Measurements from ENCODE around the gene RAD51. TPM values are rescaled to one million over a fixed set of nuclear protein-coding genes. Genes with fewer than 3 reads are reported as not detected.

RAD51 gene
- total RNA-seq, 4 donors from 2014 or later, result 1.1 to 31.6 (median 1.8) TPM

DNA sequence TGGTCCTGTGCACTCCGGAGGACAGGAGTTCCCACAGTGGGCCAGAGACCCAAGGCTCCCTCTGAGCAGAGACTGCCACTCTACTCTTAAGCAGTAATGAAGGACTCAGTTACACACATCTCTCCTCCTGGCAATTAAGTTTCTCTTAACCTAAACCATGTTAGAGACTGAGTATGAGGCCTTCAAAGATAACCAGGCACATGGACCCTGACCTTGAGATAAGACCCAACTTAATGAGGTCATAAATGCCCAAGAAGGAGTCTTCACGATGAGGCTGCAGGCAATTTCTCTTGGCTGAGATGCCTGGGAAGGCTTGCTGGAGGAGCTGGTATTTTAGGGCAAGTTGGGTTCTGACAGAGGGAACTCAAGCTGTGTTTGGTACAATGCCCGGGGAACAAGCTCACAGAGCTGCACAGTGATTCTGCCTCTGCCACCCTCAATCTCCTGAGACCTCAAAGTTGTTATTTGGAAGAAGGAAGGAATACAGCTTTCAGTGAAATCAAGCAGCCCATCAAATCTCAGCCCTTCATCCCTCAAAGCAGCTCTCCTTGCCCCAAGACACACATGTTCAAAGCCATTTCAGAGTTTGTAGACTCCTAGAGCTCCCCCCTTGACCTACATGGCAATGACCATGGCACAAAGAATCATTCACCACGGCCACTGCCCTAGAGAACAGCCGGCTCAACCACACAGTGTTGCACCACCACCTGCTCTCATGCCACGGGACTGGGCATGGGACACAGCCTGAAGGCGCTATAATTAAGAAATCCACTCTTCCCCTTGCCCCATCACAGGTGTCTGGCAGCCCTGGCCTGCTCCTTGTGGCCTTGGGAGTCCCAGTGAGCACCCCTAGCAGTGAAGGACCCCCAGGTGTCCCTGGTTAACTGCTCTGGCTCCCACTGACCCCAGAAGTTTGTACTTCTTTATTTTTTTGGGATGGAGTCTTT, 53.0 kb downstream of the RAD51 start:
- no peak for DNase-seq
- intact Hi-C loops (cut with DNase I; ENCODE audit: low total_unique reads), result no loop called here
- no peak for TF ChIP-seq POLR2AphosphoS5 (IDR thresholded peaks at IDR 0.05)
- H3K36me3 ChIP-seq, result peaks cover 0 to 39% (median 16%) of the 10 kb centered on the region in 4 donors
- no peak overlapping the region for H3K4me3 ChIP-seq
- no peak overlapping the region for H3K27ac ChIP-seq
- H3K27me3 ChIP-seq, result no peaks in the 10 kb centered on the region
- peaks cover 0 to 5% (median 2%) of the 10 kb centered on the region in 4 donors for H3K4me1 ChIP-seq
- 65% methylated on average over 7 of the region's 7 CpGs; no CpG with 5 or more reads in 1 of the 2 donors for WGBS, 2 donors (ENCODE audit: low coverage in 1 of 2)
- H3K9me3 ChIP-seq, result no peaks in the 10 kb centered on the region
- in situ Hi-C loops (cut with MboI; ENCODE audit: low pct_ligation_motif_present in 1 of 4, low pct_unique_long_range_greater_than_20kb in 1 of 4, low sequenced_read_pairs in 3 of 4), result no loop called here

DNA sequence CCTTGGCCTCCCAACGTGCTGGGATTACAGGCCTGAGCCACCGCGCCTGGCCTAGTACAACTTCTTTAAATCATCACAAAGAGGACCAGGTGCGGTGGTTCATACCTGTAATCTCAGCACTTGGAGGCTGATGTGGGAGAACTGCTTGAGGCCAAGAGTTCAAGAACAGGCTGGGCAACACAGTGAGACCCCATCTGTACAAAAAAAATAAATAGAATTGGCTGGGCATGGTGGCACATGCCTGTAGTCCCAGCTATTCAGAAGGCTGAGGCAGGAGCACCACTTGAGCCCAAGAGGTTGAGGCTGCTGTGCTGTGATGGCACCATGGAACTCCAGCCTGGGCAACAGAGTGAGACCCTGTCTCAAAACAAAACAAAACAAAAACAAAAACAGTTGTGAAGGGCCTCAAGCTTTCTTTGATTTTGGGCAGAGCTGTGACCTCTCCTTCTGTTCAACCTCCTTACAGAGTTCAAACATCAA, 54.2 kb downstream of the RAD51 start:
- H3K4me3 ChIP-seq, result no peak overlapping the region
- no peaks in the 10 kb centered on the region for H3K27me3 ChIP-seq
- WGBS, 2 donors (ENCODE audit: low coverage in 1 of 2), result 97% methylated on average over 4 of the region's 4 CpGs; no CpG with 5 or more reads in 1 of the 2 donors
- no peak overlapping the region for H3K27ac ChIP-seq
- intact Hi-C loops (cut with DNase I; ENCODE audit: low total_unique reads) (no loop called here), in situ Hi-C loops (cut with MboI; ENCODE audit: low pct_ligation_motif_present in 1 of 4, low pct_unique_long_range_greater_than_20kb in 1 of 4, low sequenced_read_pairs in 3 of 4) (no loop called here)
- no peak for TF ChIP-seq POLR2A (IDR thresholded peaks at IDR 0.05)
- no peak for TF ChIP-seq EP300 (IDR thresholded peaks at IDR 0.05; ENCODE audit: low read depth)
- TF ChIP-seq POLR2AphosphoS5 (IDR thresholded peaks at IDR 0.05), result no peak
- TF ChIP-seq, protein P1, sequence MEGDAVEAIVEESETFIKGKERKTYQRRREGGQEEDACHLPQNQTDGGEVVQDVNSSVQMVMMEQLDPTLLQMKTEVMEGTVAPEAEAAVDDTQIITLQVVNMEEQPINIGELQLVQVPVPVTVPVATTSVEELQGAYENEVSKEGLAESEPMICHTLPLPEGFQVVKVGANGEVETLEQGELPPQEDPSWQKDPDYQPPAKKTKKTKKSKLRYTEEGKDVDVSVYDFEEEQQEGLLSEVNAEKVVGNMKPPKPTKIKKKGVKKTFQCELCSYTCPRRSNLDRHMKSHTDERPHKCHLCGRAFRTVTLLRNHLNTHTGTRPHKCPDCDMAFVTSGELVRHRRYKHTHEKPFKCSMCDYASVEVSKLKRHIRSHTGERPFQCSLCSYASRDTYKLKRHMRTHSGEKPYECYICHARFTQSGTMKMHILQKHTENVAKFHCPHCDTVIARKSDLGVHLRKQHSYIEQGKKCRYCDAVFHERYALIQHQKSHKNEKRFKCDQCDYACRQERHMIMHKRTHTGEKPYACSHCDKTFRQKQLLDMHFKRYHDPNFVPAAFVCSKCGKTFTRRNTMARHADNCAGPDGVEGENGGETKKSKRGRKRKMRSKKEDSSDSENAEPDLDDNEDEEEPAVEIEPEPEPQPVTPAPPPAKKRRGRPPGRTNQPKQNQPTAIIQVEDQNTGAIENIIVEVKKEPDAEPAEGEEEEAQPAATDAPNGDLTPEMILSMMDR (IDR thresholded peaks at IDR 0.05), result no peak
- peaks cover 0 to 33% (median 13%) of the 10 kb centered on the region in 4 donors for H3K36me3 ChIP-seq
- DNase-seq, result no peak
- H3K4me1 ChIP-seq, result peaks cover 0 to 17% (median 9%) of the 10 kb centered on the region in 4 donors
- H3K9me3 ChIP-seq, result no peaks in the 10 kb centered on the region

DNA sequence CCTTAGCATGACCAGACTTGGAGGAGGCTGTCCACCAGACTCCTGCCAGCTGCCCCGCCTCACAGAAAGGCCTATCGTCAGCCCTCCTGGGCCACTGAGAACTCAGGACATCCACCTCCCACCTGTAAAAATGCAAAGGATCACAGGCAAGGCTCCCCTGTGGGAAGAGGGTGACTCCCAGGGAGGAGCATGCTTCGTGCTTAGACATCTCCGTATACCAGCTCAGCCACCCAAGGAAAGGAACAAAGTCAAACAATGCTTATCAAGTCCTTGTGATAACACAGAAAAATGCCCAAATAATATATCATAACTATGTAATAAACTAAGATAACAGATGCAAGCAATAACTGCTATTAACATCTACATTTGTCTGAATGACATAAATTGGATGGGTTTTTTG, 55.9 kb downstream of the RAD51 start:
- Histone ChIP-seq H3K27me3 (no peaks in the 10 kb centered on the region), H3K36me3 (peaks cover 0 to 26% (median 10%) of the 10 kb centered on the region in 4 donors), H3K27ac (no peak overlapping the region), H3K4me3 (no peak overlapping the region), H3K9me3 (no peaks in the 10 kb centered on the region), H3K4me1 (peaks cover 0 to 23% (median 12%) of the 10 kb centered on the region in 4 donors)
- TF ChIP-seq POLR2A (IDR thresholded peaks at IDR 0.05) (no peak), EP300 (IDR thresholded peaks at IDR 0.05; ENCODE audit: low read depth) (no peak), POLR2AphosphoS5 (IDR thresholded peaks at IDR 0.05) (no peak)
- TF ChIP-seq, protein P1 (IDR thresholded peaks at IDR 0.05), result no peak
- intact Hi-C loops (cut with DNase I; ENCODE audit: low total_unique reads) (no loop called here), in situ Hi-C loops (cut with MboI; ENCODE audit: low pct_ligation_motif_present in 1 of 4, low pct_unique_long_range_greater_than_20kb in 1 of 4, low sequenced_read_pairs in 3 of 4) (loop anchor here in 1 of 4 donors (25.0 kb wide), 1 partner anchor 164 kb away; the partner anchor contains the start of gene KNL1)
- WGBS, 2 donors (ENCODE audit: low coverage in 1 of 2), result 85 to 96% methylated on average over 3 to 4 of the region's 4 CpGs
- DNase-seq, result no peak

DNA sequence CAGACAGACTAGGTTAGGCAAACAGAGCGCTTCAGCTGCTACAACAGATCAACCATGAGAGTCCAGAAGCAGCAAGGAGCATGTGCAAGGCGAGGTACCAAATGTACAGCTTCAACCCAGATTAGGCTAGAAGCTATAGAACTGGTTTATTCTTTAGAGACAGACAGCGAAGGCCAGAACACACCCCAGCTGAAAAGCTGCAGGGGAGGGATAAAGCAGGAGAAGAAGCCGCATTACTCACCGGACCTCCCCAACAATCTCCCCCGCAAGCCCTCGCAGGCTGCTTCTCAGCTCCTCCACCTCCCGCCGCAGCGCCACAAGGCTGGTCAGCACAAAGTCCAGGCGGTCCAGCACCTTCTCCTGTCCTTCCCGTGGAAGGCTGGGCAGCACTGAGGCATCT, 56.8 kb downstream of the RAD51 start:
- DNase-seq, result no peak
- Histone ChIP-seq H3K27me3 (no peaks in the 10 kb centered on the region), H3K4me1 (peaks cover 0 to 24% (median 12%) of the 10 kb centered on the region in 4 donors), H3K36me3 (peaks cover 0 to 26% (median 10%) of the 10 kb centered on the region in 4 donors), H3K27ac (no peak overlapping the region), H3K4me3 (no peak overlapping the region), H3K9me3 (no peaks in the 10 kb centered on the region)
- in situ Hi-C loops (cut with MboI; ENCODE audit: low pct_ligation_motif_present in 1 of 4, low pct_unique_long_range_greater_than_20kb in 1 of 4, low sequenced_read_pairs in 3 of 4) (loop anchor here in 1 of 4 donors (25.0 kb wide), 1 partner anchor 164 kb away; the partner anchor contains the start of gene KNL1), intact Hi-C loops (cut with DNase I; ENCODE audit: low total_unique reads) (no loop called here)
- TF ChIP-seq, protein P1 (IDR thresholded peaks at IDR 0.05), result no peak
- no peak for TF ChIP-seq POLR2AphosphoS5 (IDR thresholded peaks at IDR 0.05)
- no peak for TF ChIP-seq POLR2A (IDR thresholded peaks at IDR 0.05)
- TF ChIP-seq EP300 (IDR thresholded peaks at IDR 0.05; ENCODE audit: low read depth), result no peak
- 93 to 96% methylated on average over 3 to 12 of the region's 12 CpGs for WGBS, 2 donors (ENCODE audit: low coverage in 1 of 2)
